ENCODE measurements around the gene MAOB.

Gene MAOB

DNA sequence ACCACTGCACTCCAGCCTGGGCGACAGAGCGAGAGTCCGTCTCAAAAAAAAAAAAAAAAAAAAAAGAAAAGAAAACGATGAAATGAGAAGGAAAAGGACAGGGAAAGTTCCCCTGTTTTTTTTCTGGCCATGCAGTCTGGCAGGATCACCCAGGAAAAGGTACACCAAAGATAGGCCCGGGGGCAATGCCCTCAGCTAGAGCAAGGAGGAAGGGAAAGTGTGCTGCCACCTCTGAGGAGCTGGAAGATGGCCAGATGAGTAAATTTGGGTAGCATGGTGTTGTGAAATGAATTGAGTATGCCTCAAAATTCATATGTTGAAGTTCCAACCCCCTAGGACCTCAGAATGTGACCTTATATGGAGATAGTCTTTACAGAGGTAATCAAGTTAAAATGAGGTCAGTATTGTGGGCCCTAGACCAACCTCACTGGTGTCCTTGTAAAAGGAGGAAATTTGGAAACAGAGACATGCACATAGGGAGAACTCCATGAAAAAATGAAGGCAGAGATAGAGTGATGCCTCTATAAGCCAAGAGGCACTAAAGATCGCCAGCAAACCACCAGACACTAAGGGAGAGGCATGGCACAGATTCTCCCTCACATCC, 28.9 kb downstream of the MAOB start:
- Histone ChIP-seq H3K9me3 (ENCODE audit: insufficient read depth, low read length) (no peaks in the 10 kb centered on the region), H3K27ac (ENCODE audit: low read depth, low read length) (no peak overlapping the region), H4K20me1 (ENCODE audit: low read depth, low read length) (no peaks in the 10 kb centered on the region), H3K9me2 (replicated peaks; ENCODE audit: insufficient read depth, low read length) (no peaks in the 10 kb centered on the region), H3K79me2 (ENCODE audit: insufficient read depth, low read length) (no peaks in the 10 kb centered on the region), H3K9ac (ENCODE audit: low read length) (no peak overlapping the region), H3K4me2 (ENCODE audit: low read depth, low read length, poor library complexity, severe bottlenecking) (no peak overlapping the region), H2AFZ (ENCODE audit: low read depth, low read length, severe bottlenecking) (no peak overlapping the region), H3K4me3 (ENCODE audit: insufficient read depth, low read length, poor library complexity, severe bottlenecking) (no peak overlapping the region), H3F3A (ENCODE audit: insufficient read depth) (no peaks in the 10 kb centered on the region), H3K36me3 (ENCODE audit: low read length) (no peaks in the 10 kb centered on the region), H3K27me3 (ENCODE audit: low read length) (no peaks in the 10 kb centered on the region)
- no peak for TF ChIP-seq EZH2phosphoT487 (conservative IDR thresholded peaks at IDR 0.05; ENCODE audit: low read length)
- TF ChIP-seq, protein P1, sequence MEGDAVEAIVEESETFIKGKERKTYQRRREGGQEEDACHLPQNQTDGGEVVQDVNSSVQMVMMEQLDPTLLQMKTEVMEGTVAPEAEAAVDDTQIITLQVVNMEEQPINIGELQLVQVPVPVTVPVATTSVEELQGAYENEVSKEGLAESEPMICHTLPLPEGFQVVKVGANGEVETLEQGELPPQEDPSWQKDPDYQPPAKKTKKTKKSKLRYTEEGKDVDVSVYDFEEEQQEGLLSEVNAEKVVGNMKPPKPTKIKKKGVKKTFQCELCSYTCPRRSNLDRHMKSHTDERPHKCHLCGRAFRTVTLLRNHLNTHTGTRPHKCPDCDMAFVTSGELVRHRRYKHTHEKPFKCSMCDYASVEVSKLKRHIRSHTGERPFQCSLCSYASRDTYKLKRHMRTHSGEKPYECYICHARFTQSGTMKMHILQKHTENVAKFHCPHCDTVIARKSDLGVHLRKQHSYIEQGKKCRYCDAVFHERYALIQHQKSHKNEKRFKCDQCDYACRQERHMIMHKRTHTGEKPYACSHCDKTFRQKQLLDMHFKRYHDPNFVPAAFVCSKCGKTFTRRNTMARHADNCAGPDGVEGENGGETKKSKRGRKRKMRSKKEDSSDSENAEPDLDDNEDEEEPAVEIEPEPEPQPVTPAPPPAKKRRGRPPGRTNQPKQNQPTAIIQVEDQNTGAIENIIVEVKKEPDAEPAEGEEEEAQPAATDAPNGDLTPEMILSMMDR (IDR thresholded peaks at IDR 0.05; ENCODE audit: insufficient read depth, low read length, poor library complexity, severe bottlenecking), result no peak

DNA sequence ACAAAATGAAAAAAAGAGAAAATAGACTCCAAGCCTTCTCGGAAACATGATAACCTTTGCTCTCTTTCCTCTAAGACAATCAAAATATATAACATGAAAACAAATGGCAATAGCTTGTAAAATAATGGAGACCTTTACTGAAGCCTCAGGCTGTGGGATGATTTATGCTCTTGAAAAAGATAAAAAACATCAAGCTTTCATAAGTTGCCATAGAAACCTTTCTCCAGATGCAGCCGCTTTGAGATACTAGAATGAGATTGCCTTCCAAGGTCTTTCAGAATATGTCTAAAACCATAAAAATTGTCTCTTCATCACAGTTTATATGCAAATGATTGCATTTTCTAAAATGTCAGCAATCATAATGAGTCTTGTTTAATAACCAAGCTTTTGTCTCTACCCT, 31.6 kb downstream of the MAOB start:
- no peaks in the 10 kb centered on the region for H3K79me2 ChIP-seq (ENCODE audit: insufficient read depth, low read length)
- no peak overlapping the region for H3K9ac ChIP-seq (ENCODE audit: low read length)
- H3K4me3 ChIP-seq (ENCODE audit: insufficient read depth, low read length, poor library complexity, severe bottlenecking), result no peak overlapping the region
- TF ChIP-seq, protein P1 (IDR thresholded peaks at IDR 0.05; ENCODE audit: insufficient read depth, low read length, poor library complexity, severe bottlenecking), result no peak
- TF ChIP-seq EZH2phosphoT487 (conservative IDR thresholded peaks at IDR 0.05; ENCODE audit: low read length), result no peak
- no peaks in the 10 kb centered on the region for H3K36me3 ChIP-seq (ENCODE audit: low read length)
- no peak overlapping the region for H3K4me2 ChIP-seq (ENCODE audit: low read depth, low read length, poor library complexity, severe bottlenecking)
- H2AFZ ChIP-seq (ENCODE audit: low read depth, low read length, severe bottlenecking), result no peak overlapping the region
- no peaks in the 10 kb centered on the region for H3K9me3 ChIP-seq (ENCODE audit: insufficient read depth, low read length)
- no peaks in the 10 kb centered on the region for H3F3A ChIP-seq (ENCODE audit: insufficient read depth)
- H3K27me3 ChIP-seq (ENCODE audit: low read length), result no peaks in the 10 kb centered on the region
- H3K9me2 ChIP-seq (replicated peaks; ENCODE audit: insufficient read depth, low read length), result no peaks in the 10 kb centered on the region
- no peak overlapping the region for H3K27ac ChIP-seq (ENCODE audit: low read depth, low read length)
- no peaks in the 10 kb centered on the region for H4K20me1 ChIP-seq (ENCODE audit: low read depth, low read length)

DNA sequence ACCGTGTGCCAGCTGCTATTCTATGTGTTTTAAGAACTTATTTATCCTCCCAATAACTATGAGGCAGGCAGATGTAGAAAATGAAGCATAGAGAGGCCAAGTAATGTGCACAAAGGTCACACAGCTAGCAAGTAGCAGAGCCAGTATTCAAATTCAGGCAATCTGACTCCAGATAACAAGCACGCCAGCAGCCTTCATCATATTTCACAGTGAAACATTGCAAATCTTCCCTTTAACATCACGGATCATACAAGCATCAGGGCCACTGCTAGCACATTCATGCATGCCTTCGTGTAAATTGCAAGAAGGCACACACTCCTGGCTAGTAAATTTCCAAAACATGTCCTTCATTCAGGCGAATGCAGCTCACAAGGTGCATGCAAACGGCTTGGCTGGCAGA, 33.1 kb downstream of the MAOB start:
- H3K9ac ChIP-seq (ENCODE audit: low read length), result no peak overlapping the region
- no peaks in the 10 kb centered on the region for H3K36me3 ChIP-seq (ENCODE audit: low read length)
- H3K4me3 ChIP-seq (ENCODE audit: insufficient read depth, low read length, poor library complexity, severe bottlenecking), result no peak overlapping the region
- no peak overlapping the region for H2AFZ ChIP-seq (ENCODE audit: low read depth, low read length, severe bottlenecking)
- no peaks in the 10 kb centered on the region for H3K9me3 ChIP-seq (ENCODE audit: insufficient read depth, low read length)
- H3K9me2 ChIP-seq (replicated peaks; ENCODE audit: insufficient read depth, low read length), result no peaks in the 10 kb centered on the region
- no peak overlapping the region for H3K4me2 ChIP-seq (ENCODE audit: low read depth, low read length, poor library complexity, severe bottlenecking)
- TF ChIP-seq, protein P1 (IDR thresholded peaks at IDR 0.05; ENCODE audit: insufficient read depth, low read length, poor library complexity, severe bottlenecking), result no peak
- TF ChIP-seq EZH2phosphoT487 (conservative IDR thresholded peaks at IDR 0.05; ENCODE audit: low read length), result no peak
- H3K79me2 ChIP-seq (ENCODE audit: insufficient read depth, low read length), result no peaks in the 10 kb centered on the region
- no peak overlapping the region for H3K27ac ChIP-seq (ENCODE audit: low read depth, low read length)
- H3F3A ChIP-seq (ENCODE audit: insufficient read depth), result no peaks in the 10 kb centered on the region
- H3K27me3 ChIP-seq (ENCODE audit: low read length), result no peaks in the 10 kb centered on the region
- H4K20me1 ChIP-seq (ENCODE audit: low read depth, low read length), result no peaks in the 10 kb centered on the region

Data from SU-DHL-6 (cell line).